Left lobe of liver (tissue), 1 donor: ENCODE measurements around the gene SLC25A36. TPM values are rescaled to one million over a fixed set of nuclear protein-coding genes. Genes with fewer than 3 reads are reported as not detected.

Source experiments
- total RNA-seq: library from RNA; stranded (reverse); gene quantifications from one replicate; pipeline ENCODE4 v1.2.1, GENCODE V29; 2021
- donor health status: DM: no; HTN: yes; CAD: no.

Gene SLC25A36
- total RNA-seq, 1 donor from 2014 or later = 3.3 TPM

Other genes starting within 250 kb of the SLC25A36 start
- 0.35 TPM for gene SPSB4, start 109.5 kb downstream of the SLC25A36 start, total RNA-seq